Smooth muscle cell (in vitro differentiated cells): ENCODE results near the gene CLEC19A. TPM values are rescaled to one million over a fixed set of nuclear protein-coding genes. Genes with fewer than 3 reads are reported as not detected.

Experiments used
- DNase-seq: peaks from one replicate; lab custom pipeline; 2025; ENCODE audit not compliant: unreplicated experiment; lab: John Stamatoyannopoulos, UW
- H2AFZ ChIP-seq: fragments of 200-600 bp; sonication (generic); 2 replicates; pipeline ENCODE4 v1.6.0; 2016; ENCODE audit warnings: antibody characterized with exemption, low read depth, mild to moderate bottlenecking
- H3F3A ChIP-seq: fragments of 200-600 bp; sonication (generic); 2 replicates; pipeline ENCODE4 v1.6.0; 2017; ENCODE audit warnings: antibody characterized with exemption, low read depth
- H3K27ac ChIP-seq: fragments of 200-600 bp; sonication (generic); 2 replicates; pipeline ENCODE4 v1.5.1; 2016; ENCODE audit warnings: low read depth, mild to moderate bottlenecking
- H3K27me3 ChIP-seq: fragments of 200-600 bp; sonication (generic); 2 replicates; pipeline ENCODE4 v1.6.1; 2016; ENCODE audit warnings: low read depth, mild to moderate bottlenecking
- H3K36me3 ChIP-seq: fragments of 200-600 bp; sonication (generic); 2 replicates; pipeline ENCODE4 v1.5.1; 2016; ENCODE audit warnings: low read depth
- H3K4me1 ChIP-seq: fragments of 200-600 bp; sonication (generic); 2 replicates; pipeline ENCODE4 v1.5.1; 2016; ENCODE audit warnings: low read depth
- H3K4me2 ChIP-seq: fragments of 200-600 bp; sonication (generic); 2 replicates; pipeline ENCODE4 v1.6.0; 2016; ENCODE audit warnings: mild to moderate bottlenecking
- H3K4me3 ChIP-seq: fragments of 200-600 bp; sonication (generic); 2 replicates; pipeline ENCODE4 v1.5.1; 2016; ENCODE audit warnings: mild to moderate bottlenecking
- H3K79me2 ChIP-seq: fragments of 200-600 bp; sonication (generic); 2 replicates; pipeline ENCODE4 v1.6.0; 2016; ENCODE audit warnings: low read depth, mild to moderate bottlenecking
- H3K9ac ChIP-seq: fragments of 200-600 bp; sonication (generic); 2 replicates; pipeline ENCODE4 v1.6.0; 2016; ENCODE audit warnings: low read depth
- H3K9me3 ChIP-seq: fragments of 200-600 bp; sonication (generic); replicated peaks from 2 replicates; pipeline ENCODE4 v1.5.1; 2016; ENCODE audit warnings: low read depth
- H4K20me1 ChIP-seq: fragments of 200-600 bp; sonication (generic); 2 replicates; pipeline ENCODE4 v1.6.0; 2016; ENCODE audit warnings: low read depth
- CTCF ChIP-seq: fragments of 200-600 bp; sonication (generic); IDR thresholded peaks from 2 replicates; pipeline ENCODE4 v1.5.1; 2017; ENCODE audit warnings: borderline replicate concordance, mild to moderate bottlenecking, antibody characterized with exemption; ENCODE audit not compliant: insufficient read depth, poor library complexity, severe bottlenecking
- WGBS: methylation state at CpG from one replicate; pipeline ENCODE4 v1.1.7; 2016; ENCODE audit warnings: low lambda C conversion rate; 5-methylcytosine and 5-hydroxymethylcytosine counted together
- polyA plus RNA-seq: library from polyadenylated mRNA; unstranded; fragments of >200 nt; fragmentation: Nextera tagmentation; extraction: Ambion mirVana; gene quantifications from 2 replicates; pipeline ENCODE4 v1.2.1, GENCODE V29; 2016
- total RNA-seq: library from RNA; depleted of rRNA; stranded (reverse); fragments of >200 nt; gene quantifications from 2 replicates; pipeline ENCODE4 v1.2.3, GENCODE V29; 2014

The CLEC19A gene
- total and polyA plus RNA-seq, 2 experiments from 2014 or later, result not detected

- no peaks in the 10 kb centered on the region for H3K9me3 ChIP-seq
- DNase-seq, result no peak
- whole genome bisulfite sequencing, result 47% methylated on average over 4 of the region's 4 CpGs
- no peak overlapping the region for H2AFZ ChIP-seq
- TF ChIP-seq CTCF, result no peak
- H3K79me2 ChIP-seq, result no peaks in the 10 kb centered on the region
- peaks cover 56% of the 10 kb centered on the region for H3K4me1 ChIP-seq
- H4K20me1 ChIP-seq, result no peaks in the 10 kb centered on the region
- no peak overlapping the region for H3K4me3 ChIP-seq
- H3F3A ChIP-seq, result no peaks in the 10 kb centered on the region
- H3K27me3 ChIP-seq, result peaks cover under 1% of the 10 kb centered on the region
- no peak overlapping the region for H3K4me2 ChIP-seq
- H3K36me3 ChIP-seq, result no peaks in the 10 kb centered on the region
- no peak overlapping the region for H3K9ac ChIP-seq
- no peak overlapping the region for H3K27ac ChIP-seq
Observed at GRCh38 chr16:19291475-19291874, 5.9 kb downstream of the CLEC19A start.

- no peak overlapping the region for H2AFZ ChIP-seq
- DNase-seq, result no peak
- H3K9ac ChIP-seq, result no peak overlapping the region
- no peak overlapping the region for H3K4me3 ChIP-seq
- WGBS, result 87% methylated on average over 5 of the region's 5 CpGs
- H3K27me3 ChIP-seq, result peaks cover 4% of the 10 kb centered on the region
- H3K36me3 ChIP-seq, result no peaks in the 10 kb centered on the region
- peaks cover 56% of the 10 kb centered on the region for H3K4me1 ChIP-seq
- H3F3A ChIP-seq, result no peaks in the 10 kb centered on the region
- no peaks in the 10 kb centered on the region for H4K20me1 ChIP-seq
- no peak for TF ChIP-seq CTCF
- H3K9me3 ChIP-seq, result no peaks in the 10 kb centered on the region
- H3K4me2 ChIP-seq, result no peak overlapping the region
- no peaks in the 10 kb centered on the region for H3K79me2 ChIP-seq
- H3K27ac ChIP-seq, result no peak overlapping the region
Observed at GRCh38 chr16:19292186-19292585, 6.7 kb downstream of the CLEC19A start.

- no peaks in the 10 kb centered on the region for H3F3A ChIP-seq
- peaks cover 44% of the 10 kb centered on the region for H3K4me1 ChIP-seq
- H3K9ac ChIP-seq, result no peak overlapping the region
- WGBS, result 31% methylated on average over 5 of the region's 5 CpGs
- no peak overlapping the region for H3K27ac ChIP-seq
- H2AFZ ChIP-seq, result peak overlapping the region; percentile 41
- H3K9me3 ChIP-seq, result no peaks in the 10 kb centered on the region
- H3K27me3 ChIP-seq, result peaks cover 4% of the 10 kb centered on the region
- peak overlapping the region; percentile 33 for H3K4me2 ChIP-seq
- no peak for DNase-seq
- H4K20me1 ChIP-seq, result no peaks in the 10 kb centered on the region
- no peak overlapping the region for H3K4me3 ChIP-seq
- no peaks in the 10 kb centered on the region for H3K79me2 ChIP-seq
- TF ChIP-seq CTCF, result no peak
- H3K36me3 ChIP-seq, result no peaks in the 10 kb centered on the region
Observed at GRCh38 chr16:19294156-19294649, 8.7 kb downstream of the CLEC19A start.

GRCh38 chr16:19295393-19295792 is 9.9 kb downstream of the CLEC19A start:
- H3F3A ChIP-seq, result no peaks in the 10 kb centered on the region
- no peaks in the 10 kb centered on the region for H3K9me3 ChIP-seq
- WGBS, result 46% methylated on average over 2 of the region's 2 CpGs
- H3K27ac ChIP-seq, result no peak overlapping the region
- no peak for DNase-seq
- H3K27me3 ChIP-seq, result peaks cover 4% of the 10 kb centered on the region
- no peaks in the 10 kb centered on the region for H3K36me3 ChIP-seq
- H3K4me3 ChIP-seq, result no peak overlapping the region
- peaks cover 32% of the 10 kb centered on the region for H3K4me1 ChIP-seq
- TF ChIP-seq CTCF, result no peak
- no peaks in the 10 kb centered on the region for H3K79me2 ChIP-seq
- no peak overlapping the region for H3K4me2 ChIP-seq
- no peak overlapping the region for H2AFZ ChIP-seq
- no peaks in the 10 kb centered on the region for H4K20me1 ChIP-seq
- H3K9ac ChIP-seq, result no peak overlapping the region
